Fibroblast of mammary gland (primary cell): ENCODE data around the gene TNK2.
"Not testable (repeated sequence)": the region's sequence is repeated elsewhere in the genome, so short reads cannot be mapped to it uniquely, and the experiment has no call there.

Experiments
- DNase-seq: peaks from one replicate; pipeline ENCODE4 v3.0.0-alpha.2; 2010; ENCODE audit warnings: low read depth
- H3K4me3 ChIP-seq: 2 replicates; pipeline ENCODE4 v1.5.1; 2011; ENCODE audit warnings: low read depth, mild to moderate bottlenecking, low read length, moderate library complexity; ENCODE audit not compliant: control insufficient read depth
- TF ChIP-seq, protein P1 (sequence below): conservative IDR thresholded peaks from 2 replicates; pipeline ENCODE4 v1.5.1; 2011; ENCODE audit warnings: low read depth, low read length, inconsistent platforms; ENCODE audit not compliant: control insufficient read depth, insufficient read depth

TNK2 gene

DNA sequence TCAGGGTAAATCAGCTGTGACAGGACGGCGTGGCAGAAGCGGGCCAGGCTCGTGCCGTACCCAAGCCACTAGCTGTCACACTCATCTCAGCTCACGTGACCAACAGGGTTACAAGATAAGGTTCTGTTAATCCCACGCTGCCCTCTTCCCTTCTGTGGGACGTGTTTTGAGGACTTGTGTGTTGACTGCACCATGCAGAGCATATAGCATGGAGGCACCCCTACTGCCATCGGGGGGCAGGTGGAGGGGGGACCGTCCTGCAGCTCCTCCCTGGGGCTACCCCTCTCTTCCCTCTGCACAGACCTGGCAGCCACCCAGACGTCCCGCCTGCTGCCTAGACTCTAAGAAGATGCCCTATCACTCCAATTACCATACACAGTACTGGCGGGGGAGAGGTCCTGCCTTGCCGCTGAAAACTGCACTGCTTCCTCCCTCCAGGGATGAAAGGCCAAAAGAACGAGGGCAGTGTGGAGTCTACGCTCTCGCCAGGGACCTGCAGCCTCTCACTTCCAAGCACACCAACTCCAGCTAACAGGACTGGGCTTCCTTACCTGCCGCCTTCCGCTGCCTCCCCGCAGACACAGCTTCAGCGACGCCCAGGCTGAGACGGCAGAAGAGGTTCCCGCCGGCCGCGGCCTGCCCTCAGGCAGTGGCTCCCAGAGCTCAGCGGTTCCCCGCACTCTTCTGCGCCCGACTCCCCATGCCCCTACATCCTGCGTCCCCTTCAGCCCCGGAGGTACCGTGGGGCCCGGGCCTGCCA is at the start of gene TNK2:
Gene TNK2, minus strand, starts transcription at position 618 of the 760 bp plus-strand sequence. CDS start 19,963 bp downstream, outside the sequence.
- no peak for DNase-seq
- TF ChIP-seq, protein P1, sequence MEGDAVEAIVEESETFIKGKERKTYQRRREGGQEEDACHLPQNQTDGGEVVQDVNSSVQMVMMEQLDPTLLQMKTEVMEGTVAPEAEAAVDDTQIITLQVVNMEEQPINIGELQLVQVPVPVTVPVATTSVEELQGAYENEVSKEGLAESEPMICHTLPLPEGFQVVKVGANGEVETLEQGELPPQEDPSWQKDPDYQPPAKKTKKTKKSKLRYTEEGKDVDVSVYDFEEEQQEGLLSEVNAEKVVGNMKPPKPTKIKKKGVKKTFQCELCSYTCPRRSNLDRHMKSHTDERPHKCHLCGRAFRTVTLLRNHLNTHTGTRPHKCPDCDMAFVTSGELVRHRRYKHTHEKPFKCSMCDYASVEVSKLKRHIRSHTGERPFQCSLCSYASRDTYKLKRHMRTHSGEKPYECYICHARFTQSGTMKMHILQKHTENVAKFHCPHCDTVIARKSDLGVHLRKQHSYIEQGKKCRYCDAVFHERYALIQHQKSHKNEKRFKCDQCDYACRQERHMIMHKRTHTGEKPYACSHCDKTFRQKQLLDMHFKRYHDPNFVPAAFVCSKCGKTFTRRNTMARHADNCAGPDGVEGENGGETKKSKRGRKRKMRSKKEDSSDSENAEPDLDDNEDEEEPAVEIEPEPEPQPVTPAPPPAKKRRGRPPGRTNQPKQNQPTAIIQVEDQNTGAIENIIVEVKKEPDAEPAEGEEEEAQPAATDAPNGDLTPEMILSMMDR: no peak
- H3K4me3 ChIP-seq: peak within 1 kb of the TSS; percentile 44

DNA sequence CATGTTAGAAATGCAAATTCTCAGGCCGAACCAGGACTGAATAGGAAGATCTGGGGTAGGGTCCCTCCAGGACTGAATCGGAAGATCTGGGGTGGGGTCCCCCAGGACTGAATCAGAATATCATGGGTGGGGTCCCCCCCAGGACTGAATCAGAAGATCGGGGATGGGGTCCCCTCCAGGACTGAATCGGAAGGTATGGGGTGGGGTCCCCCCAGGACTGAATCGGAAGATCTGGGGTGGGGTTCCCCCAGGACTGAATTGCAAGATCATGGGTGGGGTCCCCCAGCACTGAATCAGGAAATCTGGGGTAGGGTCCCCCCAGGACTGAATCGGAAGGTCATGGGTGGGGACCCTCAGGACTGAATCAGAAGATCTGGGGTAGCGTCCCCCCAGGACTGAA is 48.2 kb upstream of the TNK2 start:
- DNase-seq: no peak
- TF ChIP-seq, protein P1: no peak

DNA sequence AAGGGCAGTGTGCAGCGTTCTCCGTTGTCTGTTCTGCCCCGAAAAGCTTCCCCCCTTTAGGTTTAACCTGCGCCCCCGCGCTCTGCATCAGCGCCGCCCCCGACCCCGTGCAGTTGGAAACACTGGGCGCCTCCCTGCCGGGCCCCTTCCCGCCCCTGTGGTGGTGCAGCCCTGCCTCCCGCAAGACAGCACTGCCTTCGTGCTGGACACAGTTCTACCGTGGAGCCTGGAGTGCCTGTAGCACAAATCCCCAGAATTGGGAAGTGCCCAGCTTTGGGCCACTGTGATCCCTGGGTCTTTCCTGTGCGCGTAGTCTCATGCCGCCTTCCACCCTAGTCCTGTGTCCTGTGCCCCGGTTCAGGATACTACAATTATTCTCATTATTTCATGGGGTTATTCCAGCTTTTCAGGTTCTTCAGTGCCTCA is 47.1 kb upstream of the TNK2 start:
- H3K4me3 ChIP-seq, DNase-seq: not testable (repeated sequence)

More for the DNA sequence above, 48.2 kb upstream of the TNK2 start:
- H3K4me3 ChIP-seq: no peak overlapping the region

DNA sequence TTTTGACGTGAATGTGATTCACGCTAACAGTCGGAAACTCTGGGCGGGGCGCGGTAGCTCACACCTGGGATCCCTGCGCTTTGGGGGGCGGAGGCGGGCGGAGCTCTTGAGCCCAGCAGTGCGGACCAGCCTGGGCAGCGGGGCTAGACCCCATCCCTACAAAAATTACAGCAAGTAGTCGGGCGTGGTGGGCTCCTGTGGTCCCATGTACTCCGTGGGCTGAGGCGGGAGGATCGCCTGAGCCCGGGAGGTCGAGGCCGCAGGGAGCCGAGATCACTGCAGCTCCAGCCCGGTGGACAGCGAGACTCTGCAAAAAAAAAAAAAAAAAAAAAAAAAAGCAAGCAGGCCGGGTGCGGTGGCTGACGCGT is 46.4 kb upstream of the TNK2 start:
- not testable (repeated sequence) for DNase-seq
- peak overlapping the region; percentile 41 for H3K4me3 ChIP-seq

DNA sequence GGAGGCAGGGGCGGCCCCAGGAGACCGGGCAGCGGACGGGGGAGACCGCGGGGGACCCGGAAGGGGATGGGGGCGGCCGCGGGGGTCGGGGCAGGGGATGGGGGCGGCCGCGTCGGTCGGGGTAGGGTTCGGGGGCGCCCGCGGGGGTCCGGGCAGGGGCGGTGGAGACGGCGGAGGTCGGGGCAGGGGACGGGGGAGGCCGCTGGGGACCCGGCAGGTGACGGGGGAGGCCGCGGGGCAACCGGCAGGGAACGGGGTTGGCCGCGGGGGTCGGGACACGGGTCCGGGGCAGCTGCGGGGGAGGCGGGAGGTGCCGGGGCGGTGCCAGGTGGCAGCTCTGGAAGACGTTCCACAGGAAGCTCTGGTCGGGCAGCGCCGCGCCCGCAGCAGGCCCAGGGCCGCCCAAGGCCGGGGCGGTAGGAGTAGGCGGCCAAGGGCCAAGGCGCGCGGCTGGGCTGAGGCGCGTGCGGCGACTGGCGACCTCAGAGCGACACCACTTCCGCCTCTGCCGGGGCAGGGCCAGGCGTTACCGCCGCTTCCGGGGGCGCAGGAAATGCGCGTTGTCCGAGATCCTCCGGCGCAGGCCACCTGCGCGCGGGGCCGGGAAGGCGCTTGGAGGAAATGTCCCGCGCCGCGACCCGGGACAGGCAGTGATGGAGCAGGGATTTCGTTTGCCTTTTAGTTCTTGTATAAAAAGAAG is 45.9 kb upstream of the TNK2 start:
- H3K4me3 ChIP-seq: peak overlapping the region; percentile 41
- peak; percentile 49 for DNase-seq

DNA sequence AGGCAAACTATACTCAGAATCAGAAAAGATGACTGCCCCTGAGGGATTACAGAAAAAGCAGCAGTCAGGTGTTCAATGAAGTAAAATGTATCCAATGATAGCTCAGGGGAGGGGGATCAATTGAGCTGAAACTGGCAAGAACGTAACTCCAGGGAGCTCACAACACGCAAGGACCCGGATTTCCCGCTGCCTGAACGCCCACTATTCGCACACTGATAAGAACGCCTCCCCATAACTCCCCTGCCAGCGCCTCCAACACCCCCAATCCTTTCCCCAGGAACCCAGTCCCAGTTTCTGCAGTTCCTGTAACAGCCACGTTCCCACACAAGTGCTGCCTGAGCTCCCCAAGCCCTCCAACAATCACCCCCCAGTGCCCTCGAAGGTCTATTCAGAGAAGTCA is 44.2 kb upstream of the TNK2 start:
- not testable (repeated sequence) for H3K4me3 ChIP-seq, DNase-seq

DNA sequence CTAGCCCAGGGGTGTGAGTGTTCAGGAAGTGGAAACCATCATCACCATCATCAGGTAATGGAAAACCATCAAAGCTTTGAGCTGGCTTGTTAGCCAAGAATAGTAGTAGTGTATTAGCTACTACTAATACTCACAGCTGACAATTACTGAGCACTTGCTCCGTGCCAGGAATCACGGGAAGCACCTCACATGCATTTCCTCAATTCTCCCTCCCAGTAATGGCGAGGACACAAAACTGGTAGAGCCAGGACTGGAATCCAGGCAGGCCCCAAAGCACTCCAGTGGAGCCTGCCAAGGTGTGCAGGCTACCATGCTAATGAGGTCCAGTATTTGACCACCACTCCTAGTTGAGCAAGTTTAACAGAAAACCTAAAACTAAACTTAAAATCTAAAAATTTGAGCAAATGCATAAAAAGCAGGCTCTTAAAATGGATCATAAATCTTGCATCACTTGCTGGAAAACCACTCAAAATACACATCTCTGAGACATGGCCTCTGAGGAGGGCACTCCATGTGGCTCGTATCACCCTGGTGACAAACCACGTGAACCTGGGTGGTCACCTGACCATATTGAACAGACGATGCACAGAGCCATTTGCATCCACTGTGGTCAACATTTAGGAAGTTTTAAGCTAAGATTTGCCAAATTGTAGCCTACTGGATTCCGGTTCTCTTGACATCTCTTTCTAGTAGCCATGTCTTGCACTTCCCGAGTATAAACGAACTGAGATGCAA is 43.3 kb upstream of the TNK2 start:
- not testable (repeated sequence) for H3K4me3 ChIP-seq, DNase-seq

DNA sequence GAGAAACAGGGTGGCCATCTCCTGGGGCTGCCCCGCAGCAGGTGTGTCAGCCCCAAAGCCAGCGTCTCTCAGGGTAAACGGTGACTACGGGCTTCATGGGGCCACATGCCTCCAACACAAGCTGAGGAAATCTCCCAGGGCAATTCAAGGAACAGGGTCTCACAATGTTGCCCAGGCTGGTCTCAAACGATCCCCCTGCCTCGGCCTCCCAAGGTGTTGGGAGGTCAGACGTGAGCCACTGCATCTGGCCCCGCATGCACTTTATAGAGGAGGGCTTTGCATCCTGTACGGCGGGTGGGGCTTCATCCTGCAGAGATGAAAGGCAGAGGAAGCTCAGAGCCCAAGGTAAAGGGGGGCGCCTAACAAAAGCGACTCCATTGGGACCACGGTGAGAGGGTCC is 42.4 kb upstream of the TNK2 start:
- not testable (repeated sequence) for H3K4me3 ChIP-seq, DNase-seq

DNA sequence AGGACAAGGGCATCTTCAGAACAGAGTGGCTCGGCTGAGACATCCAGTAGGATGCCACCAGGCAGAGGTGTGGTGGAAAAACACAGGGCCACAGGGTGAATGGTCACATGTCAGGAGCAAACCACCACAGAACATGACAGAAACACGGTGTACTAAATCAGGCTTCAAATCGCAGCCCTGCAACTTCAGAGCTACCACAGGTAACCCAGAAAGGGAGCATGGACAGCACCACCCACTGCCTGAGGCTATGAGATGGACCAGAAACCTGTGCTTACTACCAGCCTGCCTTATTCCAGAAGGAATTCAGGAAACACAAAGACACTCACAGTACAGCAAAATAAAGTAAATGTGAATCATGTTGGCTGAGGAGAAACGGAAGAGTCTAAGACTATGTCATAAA is 41.8 kb upstream of the TNK2 start:
- not testable (repeated sequence) for H3K4me3 ChIP-seq

DNA sequence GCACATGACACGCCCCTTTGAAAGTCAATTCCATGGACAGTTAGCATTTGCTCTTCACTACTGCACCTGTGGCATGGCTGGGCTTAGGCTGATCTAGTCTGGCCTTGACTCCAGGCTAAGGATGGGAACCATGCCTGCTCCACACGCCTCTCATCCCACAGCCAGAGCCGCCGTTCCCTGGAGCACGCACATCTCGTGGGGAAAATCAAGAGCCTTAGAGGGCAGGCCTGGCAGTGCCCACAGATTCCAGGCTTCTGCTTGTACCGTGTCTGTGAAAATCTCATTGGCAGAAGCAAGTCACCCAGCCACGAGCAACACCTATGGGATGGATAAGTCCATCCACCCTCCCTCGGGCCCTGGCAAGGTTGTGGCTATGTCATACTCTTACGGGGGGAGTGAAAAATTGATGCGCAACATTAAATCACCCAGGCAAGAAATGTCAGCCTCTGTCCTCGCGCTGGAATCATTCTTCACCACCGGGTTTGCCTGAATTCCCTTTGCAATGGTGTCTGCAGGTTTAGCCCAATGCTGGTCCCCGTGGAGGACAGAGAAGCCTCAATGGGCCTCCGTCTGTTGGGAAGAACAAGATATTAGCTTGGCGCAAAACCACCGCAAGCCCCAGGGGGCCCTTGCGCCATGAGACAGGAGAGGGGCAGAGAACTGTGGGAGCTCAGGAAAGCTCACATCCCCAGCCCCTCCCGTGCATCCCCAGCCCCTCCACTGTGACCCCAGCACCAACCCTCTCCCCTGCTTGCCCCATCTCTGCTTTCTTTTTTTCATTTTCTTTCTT is 38.8 kb upstream of the TNK2 start:
- DNase-seq, H3K4me3 ChIP-seq: not testable (repeated sequence)

More for the DNA sequence above, 41.8 kb upstream of the TNK2 start:
- DNase-seq: not testable (repeated sequence)

DNA sequence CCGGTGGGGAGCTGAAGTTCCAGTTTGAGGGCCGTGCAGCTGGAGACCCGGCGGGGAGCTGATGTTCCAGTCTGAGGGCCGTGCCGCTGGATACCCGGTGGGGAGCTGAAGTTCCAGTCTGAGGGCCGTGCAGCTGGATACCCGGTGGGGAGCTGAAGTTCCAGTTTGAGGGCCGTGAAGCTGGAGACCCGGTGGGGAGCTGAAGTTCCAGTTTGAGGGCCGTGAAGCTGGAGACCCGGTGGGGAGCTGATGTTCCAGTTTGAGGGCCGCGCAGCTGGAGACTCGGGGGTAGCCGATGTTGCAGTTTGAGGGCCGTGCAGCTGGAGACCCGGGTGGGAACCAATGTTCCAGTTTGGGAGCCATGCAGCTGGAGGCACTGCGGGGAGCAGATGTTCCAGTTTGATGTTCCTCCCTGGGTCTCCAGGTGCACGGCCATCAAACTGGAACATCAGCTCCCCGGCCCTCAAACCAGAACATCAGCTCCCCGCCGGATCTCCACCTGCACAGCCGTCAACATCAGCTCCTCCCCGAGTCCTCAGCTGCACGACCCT is 33.0 kb upstream of the TNK2 start:
- not testable (repeated sequence) for H3K4me3 ChIP-seq, DNase-seq

DNA sequence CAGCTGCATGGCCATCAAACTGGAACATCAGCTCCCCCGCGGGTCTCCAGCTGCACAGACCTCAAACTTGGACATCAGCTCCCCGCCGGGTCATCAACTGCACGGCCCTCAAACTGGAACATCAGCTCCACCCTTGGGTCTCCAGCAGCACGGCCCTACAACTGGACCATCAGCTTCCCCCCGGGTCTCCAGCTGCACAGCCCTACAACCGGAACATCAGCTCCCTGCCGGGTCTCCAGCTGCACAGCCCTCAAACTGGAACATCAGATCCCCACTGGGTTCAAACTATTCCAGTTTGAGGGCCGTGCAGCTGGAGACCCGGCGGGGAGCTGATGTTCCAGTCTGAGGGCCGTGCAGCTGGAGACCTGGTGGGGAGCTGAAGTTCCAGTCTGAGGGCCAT is 32.5 kb upstream of the TNK2 start:
- DNase-seq, H3K4me3 ChIP-seq: not testable (repeated sequence)

DNA sequence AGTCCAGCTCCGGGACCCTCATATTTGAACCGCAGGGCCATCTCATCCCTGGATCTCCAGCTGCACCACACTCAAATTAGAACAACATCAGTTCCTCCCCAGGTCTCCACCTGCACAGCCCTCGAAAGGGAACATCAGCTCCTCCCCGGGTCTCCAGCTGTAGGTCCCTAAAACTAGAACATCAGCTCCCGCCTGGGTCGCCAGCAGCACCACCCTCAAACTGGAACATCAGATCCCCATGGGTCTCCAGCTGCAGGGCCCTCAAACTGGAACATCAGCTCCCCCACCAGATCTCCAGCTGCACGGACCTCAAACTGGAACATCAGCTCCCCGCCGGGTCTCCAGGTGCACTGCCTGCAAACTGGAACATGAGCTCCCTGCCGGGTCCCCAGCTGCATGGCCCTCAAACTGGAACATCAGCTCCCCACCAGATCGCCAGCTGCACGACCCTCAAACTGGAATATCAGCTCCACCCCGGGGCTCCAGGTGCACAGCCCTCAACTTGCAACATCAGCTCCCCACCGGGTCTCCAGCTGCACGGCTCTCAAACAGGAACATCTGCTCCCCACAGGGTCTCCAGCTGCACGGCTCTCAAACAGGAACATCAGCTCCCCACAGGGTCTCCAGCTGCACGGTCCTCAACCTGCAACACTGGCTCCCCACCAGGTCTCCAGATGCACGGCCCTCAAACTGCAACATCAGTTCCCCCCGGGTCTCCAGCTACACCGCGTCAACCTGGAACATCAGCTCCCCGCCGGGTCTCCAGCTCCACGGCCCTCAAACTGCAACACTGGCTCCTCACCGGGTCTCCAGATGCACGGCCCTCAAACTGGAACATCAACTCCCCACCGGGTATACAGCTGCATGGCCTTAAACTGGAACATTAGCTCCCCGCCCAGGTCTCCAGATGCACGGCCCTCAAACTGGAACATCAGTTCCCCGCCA is 31.4 kb upstream of the TNK2 start:
- H3K4me3 ChIP-seq, DNase-seq: not testable (repeated sequence)

DNA sequence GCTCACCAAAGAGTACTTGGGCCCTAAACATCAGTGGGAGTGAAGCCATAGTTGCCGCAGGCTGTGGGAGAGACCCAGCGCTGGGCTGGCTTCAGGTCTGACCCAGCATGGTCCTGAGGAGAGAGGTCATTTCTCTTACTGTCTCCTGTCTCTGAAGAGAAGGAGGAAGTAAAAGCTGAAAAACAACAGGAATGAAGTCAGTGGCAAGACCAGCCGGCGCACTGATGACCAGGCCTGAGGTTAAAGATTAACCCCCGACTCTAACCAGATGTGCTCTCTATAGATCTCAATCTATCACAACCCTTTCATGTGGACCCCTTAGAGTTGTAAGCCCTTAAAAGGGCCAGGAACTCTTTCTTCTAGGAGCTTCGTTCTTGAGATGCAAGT is 24.7 kb upstream of the TNK2 start:
- H3K4me3 ChIP-seq, DNase-seq: not testable (repeated sequence)
